HG03039 (cell line): Measurements from ENCODE around the gene ADI1.
"Not testable (repeated sequence)": the region's sequence is repeated elsewhere in the genome, so short reads cannot be mapped to it uniquely, and the experiment has no call there.

Source experiments
- ATAC-seq: cut with Tn5 transposase; IDR thresholded peaks from one replicate; pipeline ENCODE4 v1.9.1; 2021; ENCODE audit warnings: mild to moderate bottlenecking, moderate library complexity; ENCODE audit not compliant: unreplicated experiment

ADI1 gene

GRCh38 chr2:3494984-3495666 is 24.2 kb downstream of the ADI1 start:
- ATAC-seq = no peak

- no peak for ATAC-seq
Measured at GRCh38 chr2:3493615-3494007, 25.7 kb downstream of the ADI1 start.

- ATAC-seq = no peak
Measured at GRCh38 chr2:3492951-3493614, 26.2 kb downstream of the ADI1 start.

GRCh38 chr2:3492475-3492787 is 26.9 kb downstream of the ADI1 start:
- not testable (repeated sequence) for ATAC-seq

- no peak for ATAC-seq
Measured at GRCh38 chr2:3491716-3492474, 27.4 kb downstream of the ADI1 start.

- ATAC-seq = no peak
Measured at GRCh38 chr2:3491306-3491705, 28.0 kb downstream of the ADI1 start.

GRCh38 chr2:3490191-3491170 is 28.9 kb downstream of the ADI1 start:
- ATAC-seq = no peak

- ATAC-seq = no peak
Measured at GRCh38 chr2:3489764-3490115, 29.6 kb downstream of the ADI1 start.

- ATAC-seq = no peak
Measured at GRCh38 chr2:3488855-3489763, 30.2 kb downstream of the ADI1 start.

GRCh38 chr2:3488061-3488531 is 31.2 kb downstream of the ADI1 start:
- no peak for ATAC-seq

- no peak for ATAC-seq
Measured at GRCh38 chr2:3487432-3487831, 31.9 kb downstream of the ADI1 start.

GRCh38 chr2:3487028-3487425 is 32.3 kb downstream of the ADI1 start:
- no peak for ATAC-seq

- no peak for ATAC-seq
Measured at GRCh38 chr2:3486047-3487027, 33.0 kb downstream of the ADI1 start.

- no peak for ATAC-seq
Measured at GRCh38 chr2:3485166-3485565, 34.2 kb downstream of the ADI1 start.

GRCh38 chr2:3483986-3484960 is 35.1 kb downstream of the ADI1 start:
- no peak for ATAC-seq

GRCh38 chr2:3483227-3483985 is 35.9 kb downstream of the ADI1 start:
- ATAC-seq = no peak

- ATAC-seq = no peak
Measured at GRCh38 chr2:3482363-3482821, 36.9 kb downstream of the ADI1 start.
